ENCODE results near the gene ZNF507.

- TF ChIP-seq CTCF (IDR thresholded peaks at IDR 0.05) (no peak), EZH2phosphoT487 (IDR thresholded peaks at IDR 0.05) (no peak)
Observed at GRCh38 chr19:32405431-32406160, 60.2 kb downstream of the ZNF507 start, which contains the start of gene DPY19L3.
